ENCODE data around the gene RAB1A.

GRCh38 chr2:65069439-65069824 is 60.5 kb downstream of the RAB1A start:
- TF ChIP-seq CTCF (IDR thresholded peaks at IDR 0.05), result no peak
- no peak for TF ChIP-seq POLR2A (IDR thresholded peaks at IDR 0.05)
- TF ChIP-seq POLR2AphosphoS5 (IDR thresholded peaks at IDR 0.05), result no peak

All from sigmoid colon (tissue), 4 donors.